GM21576 (cell line): ENCODE results near the gene ANKRD6.
"Not testable (repeated sequence)": the region's sequence is repeated elsewhere in the genome, so short reads cannot be mapped to it uniquely, and the experiment has no call there.

Experiments
- ATAC-seq: cut with Tn5 transposase; IDR thresholded peaks from one replicate; pipeline ENCODE4 v1.9.1; 2021; ENCODE audit warnings: mild to moderate bottlenecking, moderate library complexity; ENCODE audit not compliant: unreplicated experiment

ANKRD6 gene

GRCh38 chr6:89591745-89592144 is 158.8 kb downstream of the ANKRD6 start:
- no peak for ATAC-seq

GRCh38 chr6:89596056-89596455 is 163.1 kb downstream of the ANKRD6 start:
- peak; percentile 92 for ATAC-seq

GRCh38 chr6:89596484-89596883 is 163.5 kb downstream of the ANKRD6 start:
- ATAC-seq: no peak

GRCh38 chr6:89597372-89597771 is 164.4 kb downstream of the ANKRD6 start:
- no peak for ATAC-seq

- no peak for ATAC-seq
Measured at GRCh38 chr6:89597988-89598387, 165.0 kb downstream of the ANKRD6 start.

- no peak for ATAC-seq
Measured at GRCh38 chr6:89599727-89600126, 166.8 kb downstream of the ANKRD6 start.

- ATAC-seq: no peak
Measured at GRCh38 chr6:89602166-89602565, 169.2 kb downstream of the ANKRD6 start.

- ATAC-seq: no peak
Measured at GRCh38 chr6:89604653-89605052, 171.7 kb downstream of the ANKRD6 start.

- no peak for ATAC-seq
Measured at GRCh38 chr6:89605861-89606260, 172.9 kb downstream of the ANKRD6 start.

GRCh38 chr6:89610149-89610642 is 177.2 kb downstream of the ANKRD6 start:
- ATAC-seq: peak; percentile 58

GRCh38 chr6:89611666-89612065 is 178.7 kb downstream of the ANKRD6 start:
- no peak for ATAC-seq

GRCh38 chr6:89612121-89612520 is 179.2 kb downstream of the ANKRD6 start:
- no peak for ATAC-seq

GRCh38 chr6:89613790-89614189 is 180.8 kb downstream of the ANKRD6 start:
- no peak for ATAC-seq

GRCh38 chr6:89615882-89616281 is 182.9 kb downstream of the ANKRD6 start:
- no peak for ATAC-seq

GRCh38 chr6:89616531-89616930 is 183.6 kb downstream of the ANKRD6 start:
- ATAC-seq: no peak

- ATAC-seq: no peak
Measured at GRCh38 chr6:89618026-89618425, 185.1 kb downstream of the ANKRD6 start.

GRCh38 chr6:89619567-89619966 is 186.6 kb downstream of the ANKRD6 start:
- ATAC-seq: no peak

- no peak for ATAC-seq
Measured at GRCh38 chr6:89623749-89624148, 190.8 kb downstream of the ANKRD6 start.

- ATAC-seq: no peak
Measured at GRCh38 chr6:89630488-89630887, 197.5 kb downstream of the ANKRD6 start.

GRCh38 chr6:89636412-89636811 is 203.5 kb downstream of the ANKRD6 start:
- not testable (repeated sequence) for ATAC-seq

- no peak for ATAC-seq
Measured at GRCh38 chr6:89637960-89638319, 205.0 kb downstream of the ANKRD6 start.

GRCh38 chr6:89638320-89639195 is 205.6 kb downstream of the ANKRD6 start, which contains the start of gene LYRM2:
Gene LYRM2 (minus strand): TSS chr6:89638747. CDS start chr6:89638716, 31 bp downstream.
- ATAC-seq: peak; percentile 98
